ENCODE data around the gene SLC23A3. TPM values are rescaled to one million over a fixed set of nuclear protein-coding genes. Genes with fewer than 3 reads are reported as not detected.

SLC23A3 gene
- polyA plus RNA-seq, 1 donor, result 6.2 TPM

Other genes with a start within 250 kb of the SLC23A3 start
- 2.9 TPM for gene CDK5R2, start 210.4 kb downstream of the SLC23A3 start, polyA plus RNA-seq
- gene FEV, start 184.8 kb downstream of the SLC23A3 start, polyA plus RNA-seq, result 11.9 TPM
- 13.3 TPM for gene CRYBA2, start 176.6 kb downstream of the SLC23A3 start, polyA plus RNA-seq
- gene CFAP65, start 128.5 kb downstream of the SLC23A3 start, polyA plus RNA-seq, result 3.4 TPM
- 68.4 TPM for gene IHH, start 109.1 kb downstream of the SLC23A3 start, polyA plus RNA-seq
- 33.9 TPM for gene NHEJ1, start 9.2 kb downstream of the SLC23A3 start, polyA plus RNA-seq
- 56.2 TPM for gene CNPPD1, start 6.9 kb upstream of the SLC23A3 start, polyA plus RNA-seq
- gene RETREG2, start 8.2 kb upstream of the SLC23A3 start, polyA plus RNA-seq, result 82.0 TPM
- 54.6 TPM for gene ZFAND2B, start 36.8 kb upstream of the SLC23A3 start, polyA plus RNA-seq
- 43.7 TPM for gene ABCB6, start 48.9 kb upstream of the SLC23A3 start, polyA plus RNA-seq
- 41.2 TPM for gene ATG9A, start 59.6 kb upstream of the SLC23A3 start, polyA plus RNA-seq
- 65.8 TPM for gene ANKZF1, start 59.8 kb upstream of the SLC23A3 start, polyA plus RNA-seq
- gene GLB1L, start 75.4 kb upstream of the SLC23A3 start, polyA plus RNA-seq, result 20.9 TPM
- gene STK16, start 75.5 kb upstream of the SLC23A3 start, polyA plus RNA-seq, result 36.2 TPM
- not detected for gene TUBA4B, start 83.2 kb upstream of the SLC23A3 start, polyA plus RNA-seq
- 25.6 TPM for gene TUBA4A, start 83.9 kb upstream of the SLC23A3 start, polyA plus RNA-seq
- 46.9 TPM for gene DNAJB2, start 109.3 kb upstream of the SLC23A3 start, polyA plus RNA-seq
- gene PTPRN, start 139.4 kb upstream of the SLC23A3 start, polyA plus RNA-seq, result 9.2 TPM
- gene RESP18, start 162.7 kb upstream of the SLC23A3 start, polyA plus RNA-seq, result 0.46 TPM
- 149 TPM for gene DNPEP, start 217.9 kb upstream of the SLC23A3 start, polyA plus RNA-seq
- 429 TPM for gene DES, start 248.3 kb upstream of the SLC23A3 start, polyA plus RNA-seq